Liver (tissue), 9 donors: ENCODE data around the gene IQUB. TPM values are rescaled to one million over a fixed set of nuclear protein-coding genes. Genes with fewer than 3 reads are reported as not detected.

Source experiments
- DNase-seq: peaks from one replicate; pipeline ENCODE4 v3.0.0-alpha.2; 2017; ENCODE audit warnings: low spot score
- H3K27ac ChIP-seq, 2 donors: one replicate each; pipeline ENCODE4 v1.7.0; 2013; ENCODE audit warnings: inconsistent platforms in 2 of 2, low read length in 2 of 2, control low read depth in 1 of 2, low read depth in 1 of 2, mild to moderate bottlenecking in 1 of 2
- H3K27me3 ChIP-seq, 4 donors: one replicate each; pipeline versions ENCODE4 v1.6.1 to v1.7.0; 2013; ENCODE audit warnings: low read length in 3 of 4, inconsistent platforms in 1 of 4, mild to moderate bottlenecking in 1 of 4, moderate library complexity in 1 of 4; ENCODE audit not compliant: control insufficient read depth in 4 of 4, insufficient read depth in 4 of 4
- H3K36me3 ChIP-seq, 4 donors: one replicate each; pipeline versions ENCODE4 v1.6.1 to v1.7.0; 2013; ENCODE audit warnings: low read length in 3 of 4, mild to moderate bottlenecking in 3 of 4, low read depth in 1 of 4, moderate library complexity in 1 of 4; ENCODE audit not compliant: control insufficient read depth in 4 of 4, insufficient read depth in 3 of 4
- H3K4me1 ChIP-seq, 4 donors: one replicate each; pipeline versions ENCODE4 v1.6.1 to v1.7.0; 2013; ENCODE audit warnings: low read length in 3 of 4, mild to moderate bottlenecking in 3 of 4, moderate library complexity in 1 of 4; ENCODE audit not compliant: control insufficient read depth in 4 of 4, insufficient read depth in 4 of 4
- H3K4me3 ChIP-seq, 3 donors: one replicate each; pipeline versions ENCODE4 v1.6.1 to v1.7.0; 2013; ENCODE audit warnings: low read length in 3 of 3, control low read depth in 1 of 3, low read depth in 1 of 3, mild to moderate bottlenecking in 1 of 3
- H3K9ac ChIP-seq, 2 donors: one replicate each; pipeline ENCODE4 v1.7.0; 2013; ENCODE audit warnings: low read length in 2 of 2, mild to moderate bottlenecking in 2 of 2, moderate library complexity in 2 of 2, control low read depth in 1 of 2, low read depth in 1 of 2
- H3K9me3 ChIP-seq, 4 donors: one replicate each; pipeline versions ENCODE4 v1.6.1 to v1.7.0; 2013; ENCODE audit warnings: low read length in 3 of 4; ENCODE audit not compliant: control insufficient read depth in 4 of 4
- ATF3 ChIP-seq: IDR thresholded peaks from 2 replicates; pipeline ENCODE4 v1.6.1; 2016; ENCODE audit warnings: antibody characterized with exemption
- CTCF ChIP-seq: fragments of 150-350 bp; IDR thresholded peaks from 2 replicates; pipeline ENCODE4 v1.5.1; 2017; ENCODE audit warnings: improper control_type of control experiment, low read depth, low read length; ENCODE audit not compliant: missing input control
- EGR1 ChIP-seq, 2 donors: IDR thresholded peaks; 2 replicates each; pipeline ENCODE4 v1.6.1; 2016 to 2018; ENCODE audit warnings: antibody characterized with exemption in 2 of 2, low read depth in 2 of 2
- FOXA1 ChIP-seq: IDR thresholded peaks from 2 replicates; pipeline ENCODE4 v1.6.1; 2016; ENCODE audit warnings: antibody characterized with exemption
- FOXA2 ChIP-seq: IDR thresholded peaks from 2 replicates; pipeline ENCODE4 v1.6.1; 2016; ENCODE audit warnings: antibody characterized with exemption
- GABPA ChIP-seq, 2 donors: IDR thresholded peaks in 1 of 2; conservative IDR thresholded peaks in 1 of 2; 2 replicates each; pipeline ENCODE4 v1.6.1; 2016; ENCODE audit warnings: antibody characterized with exemption in 2 of 2, mild to moderate bottlenecking in 1 of 2, moderate library complexity in 1 of 2
- HNF4A ChIP-seq, 2 donors: conservative IDR thresholded peaks; 2 replicates each; pipeline ENCODE4 v1.6.1; 2016; ENCODE audit warnings: antibody characterized with exemption in 2 of 2, mild to moderate bottlenecking in 2 of 2
- HNF4G ChIP-seq: IDR thresholded peaks from 2 replicates; pipeline ENCODE4 v1.6.1; 2016; ENCODE audit warnings: antibody characterized with exemption
- JUND ChIP-seq, 2 donors: IDR thresholded peaks; 2 replicates each; pipeline ENCODE4 v1.6.1; 2016; ENCODE audit warnings: antibody characterized with exemption in 2 of 2
- MAX ChIP-seq: IDR thresholded peaks from 2 replicates; pipeline ENCODE4 v1.6.1; 2016; ENCODE audit warnings: antibody characterized with exemption
- NR2F2 ChIP-seq: IDR thresholded peaks from 2 replicates; pipeline ENCODE4 v1.6.1; 2016; ENCODE audit warnings: antibody characterized with exemption
- RAD21 ChIP-seq, 2 donors: IDR thresholded peaks; 2 replicates each; pipeline ENCODE4 v1.6.1; 2016; ENCODE audit warnings: antibody characterized with exemption in 2 of 2, mild to moderate bottlenecking in 2 of 2
- REST ChIP-seq: IDR thresholded peaks from 2 replicates; pipeline ENCODE4 v1.6.1; 2016; ENCODE audit warnings: antibody characterized with exemption, mild to moderate bottlenecking
- RXRA ChIP-seq, 2 donors: IDR thresholded peaks; 2 replicates each; pipeline ENCODE4 v1.6.1; 2017 to 2018; ENCODE audit warnings: antibody characterized with exemption in 2 of 2, mild to moderate bottlenecking in 1 of 2
- SP1 ChIP-seq: IDR thresholded peaks from 2 replicates; pipeline ENCODE4 v1.6.1; 2018; ENCODE audit warnings: antibody characterized with exemption, mild to moderate bottlenecking
- TAF1 ChIP-seq: conservative IDR thresholded peaks from 2 replicates; pipeline ENCODE4 v1.6.1; 2016; ENCODE audit warnings: antibody characterized with exemption, mild to moderate bottlenecking
- YY1 ChIP-seq: IDR thresholded peaks from 2 replicates; pipeline ENCODE4 v1.6.1; 2016; ENCODE audit warnings: antibody characterized with exemption, mild to moderate bottlenecking
- ZBTB33 ChIP-seq: IDR thresholded peaks from 2 replicates; pipeline ENCODE4 v1.6.1; 2016; ENCODE audit warnings: antibody characterized with exemption
- WGBS: extraction: QIAGEN DNeasy Blood & Tissue Kit; methylation state at CpG from one replicate; pipeline ENCODE4 v1.1.7; 2013; 5-methylcytosine and 5-hydroxymethylcytosine counted together
- polyA plus RNA-seq, 2 donors: library from polyadenylated mRNA; stranded (reverse) in 1 of 2; unstranded in 1 of 2; fragments of 200-250 nt in 1 of 2; fragments of >200 nt in 1 of 2; fragmentation: Nextera tagmentation in 1 of 2; extraction: Ambion mirVana in 1 of 2; gene quantifications; one replicate each; pipeline versions ENCODE4 v1.2.1 to v1.2.3, GENCODE V29; 2013 to 2015
- total RNA-seq, 2 donors: library from RNA; depleted of rRNA; stranded (reverse); fragments of >200 nt; gene quantifications; one replicate each; pipeline ENCODE4 v1.2.3, GENCODE V29; 2014
- donor health status: healthy.
- donor health status: healthy.
- donor health status: healthy.
- donor health status: healthy.
- donor health status: healthy.

Gene IQUB
- total and polyA plus RNA-seq, 4 donors: 0.03 to 0.25 (median 0.09) TPM

GRCh38 chr7:123492485-123492884 is 41.9 kb downstream of the IQUB start:
- H3K27ac ChIP-seq: no peak overlapping the region
- TF ChIP-seq JUND (IDR thresholded peaks at IDR 0.05) (no peak), FOXA2 (no peak), GABPA (IDR thresholded peaks at IDR 0.05 in 1 of 2, conservative IDR thresholded peaks at IDR 0.05 in 1 of 2) (no peak), YY1 (no peak), HNF4A (conservative IDR thresholded peaks at IDR 0.05) (no peak), TAF1 (no peak), ZBTB33 (no peak), CTCF (no peak), FOXA1 (no peak), SP1 (no peak), EGR1 (IDR thresholded peaks at IDR 0.05; ENCODE audit: low read depth in 2 of 2) (no peak), MAX (no peak), RXRA (IDR thresholded peaks at IDR 0.05) (no peak), ATF3 (no peak), HNF4G (no peak), REST (no peak), NR2F2 (no peak), RAD21 (IDR thresholded peaks at IDR 0.05) (no peak)
- no peak overlapping the region for H3K9ac ChIP-seq
- H3K4me1 ChIP-seq: peaks cover 0 to 2% (median 0%) of the 10 kb centered on the region in 4 donors
- no peak overlapping the region for H3K4me3 ChIP-seq
- peaks cover 0 to 2% (median 0%) of the 10 kb centered on the region in 4 donors for H3K27me3 ChIP-seq
- H3K36me3 ChIP-seq: no peaks in the 10 kb centered on the region
- WGBS: 75% methylated on average over 3 of the region's 3 CpGs
- no peak for DNase-seq
- H3K9me3 ChIP-seq: no peaks in the 10 kb centered on the region
